ENCODE data around the gene MRTFA.
A peak's percentile ranks its signal among the peaks of the same experiment; 100 is the strongest.

MRTFA gene

DNA sequence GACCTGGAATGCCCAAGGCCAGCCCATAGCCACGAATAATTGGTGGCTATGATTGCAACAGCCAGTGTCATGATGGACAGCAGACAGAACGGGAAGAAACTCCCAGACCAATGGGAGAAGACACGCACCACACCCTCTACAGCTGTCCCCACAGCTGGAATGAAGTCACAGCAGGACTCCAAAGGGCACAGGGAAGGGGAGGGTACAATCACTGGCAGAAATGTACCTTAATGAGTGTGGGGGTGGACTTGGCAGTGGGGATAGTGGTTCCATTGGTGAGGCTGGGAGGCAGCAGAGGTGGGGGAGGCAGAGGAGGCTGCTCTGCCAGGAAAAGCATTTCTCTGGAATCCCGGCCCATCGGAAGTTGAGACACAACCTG lies 213.2 kb downstream of the MRTFA start:
- H3K4me3 ChIP-seq (ENCODE audit: insufficient read depth, low read length, poor library complexity, severe bottlenecking): no peak overlapping the region
- H3K9me3 ChIP-seq (ENCODE audit: insufficient read depth, low read length): no peaks in the 10 kb centered on the region
- no peak overlapping the region for H3K4me2 ChIP-seq (ENCODE audit: low read depth, low read length, poor library complexity, severe bottlenecking)
- no peaks in the 10 kb centered on the region; the same call in 1 of the 2 replicates for H3K36me3 ChIP-seq (ENCODE audit: low read length)
- no peaks in the 10 kb centered on the region for H4K20me1 ChIP-seq (ENCODE audit: low read depth, low read length)
- no peaks in the 10 kb centered on the region for H3K27me3 ChIP-seq (ENCODE audit: low read length)
- H3K9me2 ChIP-seq (replicated peaks; ENCODE audit: insufficient read depth, low read length): no peaks in the 10 kb centered on the region
- no peak overlapping the region for H2AFZ ChIP-seq (ENCODE audit: low read depth, low read length, severe bottlenecking)
- H3K27ac ChIP-seq (ENCODE audit: low read depth, low read length): no peak overlapping the region
- no peaks in the 10 kb centered on the region; the same call in 1 of the 2 replicates for H3K79me2 ChIP-seq (ENCODE audit: insufficient read depth, low read length)
- no peak overlapping the region for H3K9ac ChIP-seq (ENCODE audit: low read length)
- TF ChIP-seq EZH2phosphoT487 (conservative IDR thresholded peaks at IDR 0.05; ENCODE audit: low read length): no peak
- TF ChIP-seq, protein P1, sequence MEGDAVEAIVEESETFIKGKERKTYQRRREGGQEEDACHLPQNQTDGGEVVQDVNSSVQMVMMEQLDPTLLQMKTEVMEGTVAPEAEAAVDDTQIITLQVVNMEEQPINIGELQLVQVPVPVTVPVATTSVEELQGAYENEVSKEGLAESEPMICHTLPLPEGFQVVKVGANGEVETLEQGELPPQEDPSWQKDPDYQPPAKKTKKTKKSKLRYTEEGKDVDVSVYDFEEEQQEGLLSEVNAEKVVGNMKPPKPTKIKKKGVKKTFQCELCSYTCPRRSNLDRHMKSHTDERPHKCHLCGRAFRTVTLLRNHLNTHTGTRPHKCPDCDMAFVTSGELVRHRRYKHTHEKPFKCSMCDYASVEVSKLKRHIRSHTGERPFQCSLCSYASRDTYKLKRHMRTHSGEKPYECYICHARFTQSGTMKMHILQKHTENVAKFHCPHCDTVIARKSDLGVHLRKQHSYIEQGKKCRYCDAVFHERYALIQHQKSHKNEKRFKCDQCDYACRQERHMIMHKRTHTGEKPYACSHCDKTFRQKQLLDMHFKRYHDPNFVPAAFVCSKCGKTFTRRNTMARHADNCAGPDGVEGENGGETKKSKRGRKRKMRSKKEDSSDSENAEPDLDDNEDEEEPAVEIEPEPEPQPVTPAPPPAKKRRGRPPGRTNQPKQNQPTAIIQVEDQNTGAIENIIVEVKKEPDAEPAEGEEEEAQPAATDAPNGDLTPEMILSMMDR (IDR thresholded peaks at IDR 0.05; ENCODE audit: insufficient read depth, low read length, poor library complexity, severe bottlenecking): no peak
- H3F3A ChIP-seq (ENCODE audit: insufficient read depth): peaks cover 10% of the 10 kb centered on the region; the same call in 1 of the 2 replicates

DNA sequence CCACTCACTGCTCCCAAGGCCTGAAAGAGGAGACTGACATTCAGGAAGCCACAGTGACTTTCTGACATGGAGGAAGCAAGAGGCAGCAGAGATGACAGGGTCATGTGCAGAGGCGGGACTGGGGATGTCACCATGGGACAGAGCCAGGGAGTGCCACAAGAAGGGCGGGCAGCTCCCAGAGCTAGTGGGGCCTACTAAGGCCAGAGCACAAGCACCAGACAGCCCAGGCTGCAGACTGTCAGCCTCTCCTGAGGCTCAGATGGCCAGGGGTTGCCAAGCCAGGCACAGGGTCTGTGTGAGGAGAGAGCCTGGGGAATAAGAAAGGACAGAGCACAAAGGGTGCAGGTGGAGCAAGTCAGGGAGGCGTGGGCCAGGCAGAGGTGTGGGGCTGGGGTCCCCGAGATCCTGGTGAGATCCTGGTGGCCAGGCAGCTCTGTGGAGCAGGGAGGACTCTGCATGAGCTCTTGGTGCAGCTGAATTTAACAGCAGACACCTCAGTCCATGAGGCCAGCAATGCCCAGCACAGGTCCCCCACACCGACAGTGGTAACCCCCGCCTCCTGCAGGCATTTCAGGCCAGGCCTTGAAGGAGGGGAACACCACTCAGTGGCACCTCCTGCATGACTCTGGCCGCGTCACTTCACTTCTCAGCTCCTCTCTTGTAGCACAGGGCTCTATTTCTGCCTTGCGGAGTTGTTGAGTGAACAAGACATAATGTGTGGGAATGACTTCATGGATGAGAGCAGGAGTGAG lies 213.8 kb downstream of the MRTFA start:
- no peaks in the 10 kb centered on the region for H3K27me3 ChIP-seq (ENCODE audit: low read length)
- H3K27ac ChIP-seq (ENCODE audit: low read depth, low read length): peak overlapping the region; percentile 35
- H3K9me3 ChIP-seq (ENCODE audit: insufficient read depth, low read length): no peaks in the 10 kb centered on the region
- no peak overlapping the region for H3K4me2 ChIP-seq (ENCODE audit: low read depth, low read length, poor library complexity, severe bottlenecking)
- TF ChIP-seq, protein P1 (IDR thresholded peaks at IDR 0.05; ENCODE audit: insufficient read depth, low read length, poor library complexity, severe bottlenecking): no peak
- TF ChIP-seq EZH2phosphoT487 (conservative IDR thresholded peaks at IDR 0.05; ENCODE audit: low read length): no peak
- no peaks in the 10 kb centered on the region; the same call in 1 of the 2 replicates for H3K79me2 ChIP-seq (ENCODE audit: insufficient read depth, low read length)
- peaks cover 15% of the 10 kb centered on the region; the same call in 1 of the 2 replicates for H3F3A ChIP-seq (ENCODE audit: insufficient read depth)
- no peaks in the 10 kb centered on the region for H4K20me1 ChIP-seq (ENCODE audit: low read depth, low read length)
- H2AFZ ChIP-seq (ENCODE audit: low read depth, low read length, severe bottlenecking): no peak overlapping the region
- H3K4me3 ChIP-seq (ENCODE audit: insufficient read depth, low read length, poor library complexity, severe bottlenecking): no peak overlapping the region
- no peaks in the 10 kb centered on the region for H3K9me2 ChIP-seq (replicated peaks; ENCODE audit: insufficient read depth, low read length)
- no peak overlapping the region for H3K9ac ChIP-seq (ENCODE audit: low read length)
- H3K36me3 ChIP-seq (ENCODE audit: low read length): no peaks in the 10 kb centered on the region; the same call in 1 of the 2 replicates

GRCh38 chr22:40421941-40422340 lies 214.6 kb downstream of the MRTFA start:
- Histone ChIP-seq H3K79me2 (ENCODE audit: insufficient read depth, low read length) (no peaks in the 10 kb centered on the region; the same call in 1 of the 2 replicates), H2AFZ (ENCODE audit: low read depth, low read length, severe bottlenecking) (no peak overlapping the region), H3F3A (ENCODE audit: insufficient read depth) (peaks cover 21% of the 10 kb centered on the region), H4K20me1 (ENCODE audit: low read depth, low read length) (no peaks in the 10 kb centered on the region), H3K27me3 (ENCODE audit: low read length) (no peaks in the 10 kb centered on the region), H3K27ac (ENCODE audit: low read depth, low read length) (peak overlapping the region; percentile 35), H3K9ac (ENCODE audit: low read length) (no peak overlapping the region), H3K9me2 (replicated peaks; ENCODE audit: insufficient read depth, low read length) (no peaks in the 10 kb centered on the region), H3K36me3 (ENCODE audit: low read length) (no peaks in the 10 kb centered on the region), H3K4me2 (ENCODE audit: low read depth, low read length, poor library complexity, severe bottlenecking) (no peak overlapping the region), H3K9me3 (ENCODE audit: insufficient read depth, low read length) (no peaks in the 10 kb centered on the region), H3K4me3 (ENCODE audit: insufficient read depth, low read length, poor library complexity, severe bottlenecking) (no peak overlapping the region)
- TF ChIP-seq, protein P1 (IDR thresholded peaks at IDR 0.05; ENCODE audit: insufficient read depth, low read length, poor library complexity, severe bottlenecking): no peak
- no peak for TF ChIP-seq EZH2phosphoT487 (conservative IDR thresholded peaks at IDR 0.05; ENCODE audit: low read length)

Measured in SU-DHL-6 (cell line).